ENCODE data around the gene MAD2L1BP.
"Not testable (repeated sequence)": the region's sequence is repeated elsewhere in the genome, so short reads cannot be mapped to it uniquely, and the experiment has no call there.

The MAD2L1BP gene, protein sequence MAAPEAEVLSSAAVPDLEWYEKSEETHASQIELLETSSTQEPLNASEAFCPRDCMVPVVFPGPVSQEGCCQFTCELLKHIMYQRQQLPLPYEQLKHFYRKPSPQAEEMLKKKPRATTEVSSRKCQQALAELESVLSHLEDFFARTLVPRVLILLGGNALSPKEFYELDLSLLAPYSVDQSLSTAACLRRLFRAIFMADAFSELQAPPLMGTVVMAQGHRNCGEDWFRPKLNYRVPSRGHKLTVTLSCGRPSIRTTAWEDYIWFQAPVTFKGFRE

DNA sequence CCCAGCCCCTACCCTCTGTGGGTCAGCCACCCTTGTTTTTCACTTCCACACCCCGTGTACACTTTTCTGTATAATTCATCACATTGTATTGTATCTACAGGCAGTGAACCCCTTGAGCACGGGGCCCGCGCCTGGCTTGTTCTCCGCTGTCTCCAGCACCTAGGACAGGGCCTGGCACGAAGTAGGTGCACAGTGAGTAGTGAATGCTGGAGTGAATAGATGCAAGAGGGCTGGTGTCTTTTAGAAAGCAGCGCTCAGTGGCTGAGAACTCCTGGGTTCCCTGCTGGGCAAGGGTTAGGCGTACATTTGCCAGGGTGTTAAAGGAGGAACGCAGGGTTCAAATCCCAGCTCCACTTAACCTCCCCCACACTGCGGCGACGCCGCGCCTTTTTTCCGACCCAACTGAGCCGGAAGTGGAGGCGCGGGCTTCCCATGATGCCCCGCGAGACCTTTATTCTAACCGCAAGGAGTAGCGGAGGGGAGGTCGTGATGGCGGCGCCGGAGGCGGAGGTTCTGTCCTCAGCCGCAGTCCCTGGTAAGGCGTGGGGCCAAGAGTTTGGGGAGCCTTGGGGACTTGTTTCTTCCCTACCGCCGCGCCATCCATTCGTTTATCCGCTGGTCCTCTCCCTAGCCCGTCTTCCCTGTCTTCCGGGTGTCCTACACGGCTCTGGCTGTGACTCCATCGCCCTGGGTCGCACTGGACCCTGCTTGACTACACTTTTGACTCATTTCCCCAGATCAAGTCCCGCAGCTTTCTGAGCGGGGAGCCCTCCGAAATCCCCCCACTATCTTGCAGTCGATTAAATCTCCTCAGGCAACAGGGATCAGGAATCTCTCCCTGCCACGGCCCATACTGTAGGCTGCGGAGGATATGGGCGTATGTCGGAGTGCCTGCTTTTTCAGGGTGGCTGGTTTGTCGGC lies at the start of gene MAD2L1BP:
TSS of gene MAD2L1BP (plus strand) at position 454 of the 921 bp plus-strand sequence. CDS start at position 490, 36 bp downstream.
- DNase-seq, result peak; percentile 83

DNA sequence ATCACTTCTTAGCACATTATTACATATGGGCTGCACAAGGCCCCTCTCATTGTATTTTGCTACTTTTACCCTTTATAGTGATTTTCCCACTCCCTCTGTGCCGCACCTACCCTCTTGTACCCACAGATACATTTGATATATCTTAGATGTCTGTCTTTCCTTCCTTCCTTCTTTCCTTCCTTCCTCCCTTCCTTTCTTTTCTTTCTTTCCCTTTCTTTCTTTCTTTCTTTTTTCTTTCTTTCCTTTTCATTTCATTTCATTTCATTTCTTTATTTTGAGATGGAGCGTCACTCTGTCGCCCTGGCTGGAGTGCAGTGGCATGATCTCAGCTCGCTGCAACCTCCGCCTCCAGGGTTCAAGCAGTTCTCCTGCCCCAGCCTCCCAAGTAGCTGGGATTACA lies 47.4 kb upstream of the MAD2L1BP start:
- DNase-seq, result no peak

DNA sequence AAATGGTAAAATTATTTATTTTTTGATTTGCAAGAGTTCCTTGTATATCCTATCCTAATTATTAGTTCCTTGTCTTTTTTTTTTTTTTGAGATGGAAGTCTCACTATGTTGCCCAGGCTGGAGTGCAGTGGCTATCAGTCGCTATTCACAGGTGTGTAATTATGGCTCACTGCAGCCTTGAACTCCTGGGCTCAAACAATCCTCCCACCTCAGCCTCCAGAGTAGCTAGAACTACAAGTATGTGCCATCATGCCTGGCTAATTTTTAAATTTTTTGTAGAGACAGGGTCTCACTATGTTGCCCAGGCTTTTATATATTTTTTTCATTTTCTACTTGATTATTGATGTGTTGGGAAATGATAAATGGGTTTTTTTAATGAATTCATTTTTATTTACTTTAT lies 46.1 kb upstream of the MAD2L1BP start:
- not testable (repeated sequence) for DNase-seq

DNA sequence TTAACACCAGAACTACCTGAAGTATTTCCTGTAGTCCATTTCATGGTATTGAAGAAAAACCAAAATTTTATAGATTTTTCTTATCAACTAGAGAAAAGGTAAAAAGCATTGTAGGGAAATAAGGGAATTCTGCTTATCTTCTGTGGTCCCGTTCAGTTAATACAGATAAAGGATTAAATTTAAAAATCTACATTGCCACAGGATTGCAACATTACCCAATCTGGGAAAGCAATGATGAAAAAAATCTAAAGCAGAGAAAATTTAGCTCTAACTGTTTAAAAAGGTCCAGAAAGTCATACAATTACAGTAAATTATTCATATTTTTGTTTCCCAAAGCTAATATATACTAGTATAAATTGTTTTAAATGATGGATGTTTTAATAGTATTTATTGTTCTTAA lies 41.7 kb upstream of the MAD2L1BP start:
- no peak for DNase-seq

DNA sequence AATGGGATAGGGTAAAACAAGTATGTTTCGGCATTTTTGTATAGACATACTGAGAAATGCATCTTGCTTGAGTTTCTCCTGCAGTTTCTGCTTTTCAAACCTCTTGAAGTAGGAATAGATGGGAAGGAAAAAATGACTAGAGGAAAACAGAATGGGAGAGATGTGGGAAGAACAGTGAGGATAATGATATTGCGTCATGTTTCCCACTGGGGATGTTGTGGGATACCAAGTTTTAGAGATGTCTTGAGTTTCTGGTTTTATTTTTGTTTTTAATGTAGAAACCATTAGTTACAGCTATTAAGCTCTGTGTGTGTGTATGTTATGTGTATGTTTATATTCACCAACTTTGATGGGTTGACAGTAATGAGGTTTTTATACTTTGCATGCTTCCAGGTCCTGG lies 35.0 kb upstream of the MAD2L1BP start:
- DNase-seq, result no peak

DNA sequence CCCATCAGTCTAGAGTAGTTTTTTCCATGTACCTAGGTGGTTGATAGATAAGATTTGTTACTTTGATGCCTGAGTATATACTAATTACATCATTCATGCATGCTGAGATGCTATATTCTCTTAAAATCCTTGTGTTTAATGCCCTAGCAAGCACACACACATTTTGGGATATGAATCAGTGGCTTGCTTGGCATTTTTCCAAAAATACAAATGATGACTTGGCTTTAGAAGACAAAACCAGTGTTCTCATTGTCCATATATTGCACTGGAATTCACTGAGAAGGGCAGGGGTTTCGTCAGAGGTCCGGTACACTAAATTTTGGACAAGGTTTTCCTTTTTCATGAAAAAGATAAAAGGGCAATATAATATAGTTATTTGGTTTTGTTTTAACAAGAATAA lies 31.5 kb upstream of the MAD2L1BP start:
- no peak for DNase-seq

DNA sequence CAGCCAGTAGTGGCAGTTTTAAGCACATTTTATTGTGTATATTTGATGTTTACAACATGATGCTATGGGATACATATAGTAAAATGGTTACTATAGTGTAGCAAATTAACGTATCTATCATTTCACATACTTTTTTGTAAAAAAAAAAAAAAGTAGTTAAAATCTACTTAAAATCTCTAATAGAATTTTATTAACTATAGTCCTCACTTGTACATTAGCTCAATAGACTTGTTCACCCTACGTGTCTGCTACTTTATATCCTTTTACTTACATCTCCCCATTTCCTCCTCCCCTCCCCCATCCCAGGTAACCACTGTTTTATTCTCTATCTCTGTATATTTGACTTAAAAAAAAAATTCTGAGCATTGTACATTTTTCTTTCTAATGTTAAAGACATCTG lies 29.6 kb upstream of the MAD2L1BP start:
- no peak for DNase-seq

DNA sequence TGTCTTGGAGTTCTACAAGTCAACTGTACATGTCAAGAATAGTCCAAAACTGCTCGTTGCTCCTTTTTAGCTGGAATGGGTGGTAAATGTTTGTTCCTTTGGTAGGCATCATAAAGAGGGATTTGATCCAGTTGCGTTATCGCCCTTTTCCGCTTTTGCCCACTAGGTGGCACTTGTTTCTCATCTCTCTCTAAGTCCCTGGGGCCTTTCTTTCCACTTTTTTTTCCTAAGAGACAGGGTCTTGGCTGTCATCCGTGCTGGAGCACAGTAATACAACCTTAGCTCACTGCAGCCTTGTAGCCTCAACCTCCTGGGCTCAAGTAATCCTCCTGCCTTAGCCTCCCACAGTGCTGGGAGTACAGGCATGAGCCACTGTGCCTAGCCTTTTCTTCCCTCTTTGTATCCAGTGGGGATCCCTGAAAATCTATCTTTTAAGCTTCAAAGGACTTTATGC lies 27.3 kb upstream of the MAD2L1BP start:
- DNase-seq, result peak; percentile 61

DNA sequence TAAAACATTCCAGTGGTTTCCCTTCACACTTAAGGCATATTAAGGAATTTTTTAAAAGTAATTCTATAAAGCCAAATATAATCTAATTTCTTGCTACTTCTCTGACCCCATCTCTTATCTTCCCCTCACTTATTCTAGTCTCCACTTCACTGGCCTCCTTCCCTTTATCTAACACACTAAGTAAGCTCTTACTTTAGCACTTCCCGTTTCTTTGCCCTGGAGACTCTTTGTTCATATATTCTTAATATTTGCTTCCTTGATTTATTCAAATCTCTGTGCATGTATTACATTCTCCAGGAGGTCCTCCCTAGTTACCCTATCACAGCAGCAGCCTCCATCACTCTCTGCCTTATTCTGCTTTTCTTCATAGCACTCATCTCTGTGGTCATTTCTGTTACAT lies 26.8 kb upstream of the MAD2L1BP start:
- DNase-seq, result no peak

DNA sequence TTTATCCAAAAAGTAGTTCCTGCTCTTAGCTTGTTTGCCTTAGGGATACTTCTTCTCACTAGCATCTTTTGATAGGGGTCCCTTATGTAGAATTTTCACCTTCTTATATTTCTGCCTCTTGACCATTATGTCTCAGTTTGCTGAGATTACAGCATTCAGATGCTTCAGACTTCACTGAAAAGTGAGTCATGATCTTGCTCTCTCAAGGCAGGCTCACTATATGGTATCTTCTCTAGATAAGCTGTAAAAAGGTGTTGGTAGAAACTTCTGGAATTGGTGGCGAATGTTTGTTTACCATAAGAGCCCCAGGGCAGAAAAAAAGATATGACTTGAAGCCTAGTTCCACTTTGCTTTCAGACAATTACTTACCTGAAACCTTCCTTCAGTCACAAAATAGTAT lies 26.2 kb upstream of the MAD2L1BP start:
- DNase-seq, result no peak

DNA sequence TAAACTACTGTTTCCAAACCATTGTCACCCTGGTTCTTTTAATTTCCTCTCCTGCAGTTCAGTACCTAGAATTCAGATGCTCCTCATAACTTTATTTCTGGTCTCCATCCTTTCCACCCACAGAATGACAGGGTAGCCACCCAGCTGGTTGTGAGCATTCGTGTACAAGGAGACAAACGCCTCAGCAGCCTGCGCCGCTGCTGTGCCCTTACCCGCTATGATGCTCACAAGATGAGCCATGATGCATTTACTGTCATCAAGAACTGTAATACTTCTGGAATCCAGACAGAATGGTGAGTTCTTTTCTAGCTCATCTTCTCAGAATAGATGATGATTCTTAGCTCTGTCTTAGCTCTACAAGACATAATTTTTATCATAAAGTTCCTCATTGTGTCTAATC lies 25.2 kb upstream of the MAD2L1BP start:
- DNase-seq, result no peak

DNA sequence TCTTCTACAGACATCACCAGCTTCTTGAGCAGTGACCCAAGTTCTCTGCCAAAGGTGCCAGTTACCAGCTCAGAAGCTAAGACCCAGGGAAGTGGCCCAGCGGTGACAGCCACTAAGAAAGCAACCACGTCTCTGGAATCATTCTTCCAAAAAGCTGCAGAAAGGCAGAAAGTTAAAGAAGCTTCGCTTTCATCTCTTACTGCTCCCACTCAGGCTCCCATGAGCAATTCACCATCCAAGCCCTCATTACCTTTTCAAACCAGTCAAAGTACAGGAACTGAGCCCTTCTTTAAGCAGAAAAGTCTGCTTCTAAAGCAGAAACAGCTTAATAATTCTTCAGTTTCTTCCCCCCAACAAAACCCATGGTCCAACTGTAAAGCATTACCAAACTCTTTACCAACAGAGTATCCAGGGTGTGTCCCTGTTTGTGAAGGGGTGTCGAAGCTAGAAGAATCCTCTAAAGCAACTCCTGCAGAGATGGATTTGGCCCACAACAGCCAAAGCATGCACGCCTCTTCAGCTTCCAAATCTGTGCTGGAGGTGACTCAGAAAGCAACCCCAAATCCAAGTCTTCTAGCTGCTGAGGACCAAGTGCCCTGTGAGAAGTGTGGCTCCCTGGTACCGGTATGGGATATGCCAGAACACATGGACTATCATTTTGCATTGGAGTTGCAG lies 21.8 kb upstream of the MAD2L1BP start:
- DNase-seq, result no peak

DNA sequence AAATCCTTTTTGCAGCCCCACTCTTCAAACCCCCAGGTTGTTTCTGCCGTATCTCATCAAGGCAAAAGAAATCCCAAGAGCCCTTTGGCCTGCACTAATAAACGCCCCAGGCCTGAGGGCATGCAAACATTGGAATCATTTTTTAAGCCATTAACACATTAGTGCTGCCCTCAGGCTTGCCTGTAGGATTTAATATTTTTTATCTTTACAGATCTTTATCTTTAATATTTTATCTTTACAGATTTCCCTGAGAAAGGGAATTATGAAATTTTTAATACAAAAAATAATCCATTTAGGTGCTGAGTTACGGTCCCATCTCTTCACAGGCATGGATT lies 21.3 kb upstream of the MAD2L1BP start:
- DNase-seq, result no peak

DNA sequence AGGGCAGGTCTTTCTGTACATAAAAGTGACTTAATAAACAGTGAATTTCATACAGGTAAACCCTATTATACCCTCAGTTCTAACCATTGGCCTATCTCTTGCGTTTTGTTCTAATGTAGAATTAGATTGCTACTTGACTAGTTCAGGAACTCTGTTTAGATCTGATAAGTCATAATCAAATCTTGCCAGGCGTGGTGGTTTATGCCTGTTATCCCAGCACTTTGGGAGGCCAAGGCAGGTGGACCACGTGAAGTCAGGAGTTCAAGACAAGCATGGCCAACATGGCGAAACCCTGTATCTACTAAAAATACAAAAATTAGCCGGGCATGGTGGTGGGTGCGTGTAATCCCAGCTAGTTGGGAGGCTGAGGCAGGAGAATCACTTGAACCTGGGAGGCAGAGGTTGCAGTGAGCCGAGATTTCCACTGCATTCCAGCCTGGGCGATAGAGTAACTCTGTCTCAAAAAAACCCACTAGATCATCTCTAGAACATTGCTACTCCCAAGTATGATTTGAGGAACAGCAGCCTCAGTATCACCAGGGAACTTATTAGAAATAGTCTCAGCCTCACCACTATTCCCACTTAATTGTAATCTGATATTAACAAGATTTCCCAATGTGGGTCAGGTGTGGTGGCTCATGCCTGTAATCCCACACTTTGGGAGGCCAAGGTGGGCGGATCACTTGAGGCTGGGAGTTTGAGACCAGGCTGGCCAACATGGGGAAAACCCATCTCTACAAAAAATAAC lies 18.7 kb upstream of the MAD2L1BP start:
- DNase-seq, result no peak

DNA sequence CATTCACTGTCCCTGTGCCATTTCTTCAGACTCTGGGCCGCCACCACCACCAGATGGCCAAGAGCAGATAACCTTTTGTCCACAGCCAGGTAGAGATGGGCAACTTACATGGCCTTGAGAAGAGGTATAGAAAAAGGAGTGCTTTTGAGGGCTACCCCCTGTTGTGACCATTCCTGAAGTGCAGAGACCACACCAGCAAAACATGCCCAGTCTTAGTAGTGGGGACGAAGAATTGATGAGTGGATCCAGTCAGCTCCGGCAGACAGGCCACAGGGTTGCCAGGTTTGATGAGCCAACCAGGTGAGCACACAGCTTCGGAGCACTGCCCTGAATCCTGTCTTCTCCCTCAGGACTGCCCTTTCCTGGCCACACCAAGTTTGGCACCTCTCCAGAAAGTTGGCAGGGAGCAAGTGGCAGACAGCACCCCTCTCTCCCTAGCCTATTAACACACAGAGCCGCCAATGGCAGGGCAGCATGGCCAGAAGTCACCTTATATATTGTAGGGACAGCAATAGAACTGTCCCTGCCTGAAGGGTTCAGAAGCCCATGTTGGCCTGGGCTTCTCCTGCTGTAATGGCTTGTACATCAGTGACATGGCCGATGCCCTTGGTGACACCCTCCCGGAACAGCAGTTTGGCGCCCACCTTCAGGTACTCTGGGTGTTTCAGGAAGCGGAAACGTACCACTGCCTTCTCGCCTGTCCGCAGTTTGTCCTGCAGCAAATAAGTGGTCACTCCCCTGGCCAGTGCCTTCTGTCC lies 14.4 kb upstream of the MAD2L1BP start:
- DNase-seq, result no peak

DNA sequence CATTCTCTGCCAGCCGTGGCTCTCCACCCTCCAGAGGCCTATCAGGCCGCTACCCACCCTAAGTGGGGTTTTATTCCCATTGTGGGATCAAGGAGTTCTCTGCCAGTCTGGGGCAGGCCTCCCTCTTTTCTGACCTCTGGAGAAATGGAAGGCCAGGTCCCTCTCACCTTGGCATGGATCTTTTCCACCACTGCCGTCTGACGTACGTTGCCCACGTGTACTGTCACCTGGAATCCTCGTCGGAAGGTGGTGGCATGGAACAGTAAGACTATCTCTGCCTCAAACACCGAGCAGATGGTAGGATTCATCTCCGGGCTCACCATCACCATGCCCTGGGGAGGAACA lies 13.8 kb upstream of the MAD2L1BP start:
- DNase-seq, result no peak

DNA sequence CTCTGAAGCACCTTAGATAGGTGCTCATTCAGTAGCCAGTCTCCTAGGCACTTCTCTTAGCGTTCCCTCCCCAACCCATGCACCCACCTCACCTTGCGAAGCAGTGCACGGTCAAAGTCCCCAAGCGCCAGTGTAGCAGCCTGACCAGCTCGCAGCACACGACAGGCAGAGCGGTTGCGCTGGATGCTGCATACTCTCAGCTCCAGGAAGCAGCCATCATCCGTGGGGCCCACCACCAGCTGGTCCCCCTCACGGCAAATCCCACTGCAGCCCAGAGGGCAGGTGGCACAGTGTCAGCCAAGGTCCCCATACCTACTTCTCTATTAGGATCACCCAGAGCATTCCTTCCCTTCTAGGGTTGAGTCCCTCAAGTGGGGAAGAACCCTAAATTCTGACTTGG lies 13.1 kb upstream of the MAD2L1BP start:
- no peak for DNase-seq

DNA sequence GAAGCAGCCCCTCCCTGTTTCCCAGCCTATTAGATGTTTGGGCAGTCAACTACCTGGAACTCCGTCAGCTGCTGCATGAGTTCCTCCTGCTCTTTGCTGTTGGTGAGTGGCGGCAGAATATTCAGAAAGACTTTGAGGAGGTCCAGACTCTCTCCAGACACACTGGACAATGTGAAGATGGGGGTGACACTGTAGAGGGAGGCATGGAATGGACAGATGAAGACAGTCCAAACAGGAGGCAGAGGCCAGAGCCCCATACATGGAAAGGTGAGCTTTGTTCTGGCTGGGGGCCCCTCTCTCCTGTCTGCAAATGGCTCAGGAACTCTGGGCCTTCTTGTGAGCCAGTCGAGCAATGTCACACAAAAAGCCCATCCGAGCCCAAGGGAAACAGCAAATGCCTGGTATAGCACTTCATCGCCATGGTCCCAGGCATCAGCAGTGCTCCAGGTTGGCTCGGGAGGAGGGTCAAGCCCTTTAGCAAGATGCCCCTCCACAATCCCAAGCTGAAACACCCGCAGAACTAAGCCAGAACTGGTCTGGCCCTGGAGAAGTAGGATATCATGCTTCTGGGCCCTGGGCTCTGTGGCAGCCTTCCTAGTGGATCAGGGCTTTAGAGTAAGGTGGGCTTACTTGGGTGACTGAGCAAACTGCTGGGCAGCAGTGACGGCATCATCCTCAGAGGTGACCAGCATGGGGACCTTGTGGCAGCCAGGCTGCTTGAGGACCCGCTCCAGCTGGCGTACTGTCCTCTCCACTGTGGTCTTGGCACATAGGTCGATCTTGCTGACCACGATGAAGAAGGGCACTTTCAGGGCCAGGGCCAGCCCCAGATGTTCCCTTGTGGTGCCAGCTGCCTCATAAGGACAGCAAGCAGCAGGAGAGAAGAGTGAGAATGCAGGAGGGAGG lies 11.5 kb upstream of the MAD2L1BP start:
- DNase-seq, result no peak

DNA sequence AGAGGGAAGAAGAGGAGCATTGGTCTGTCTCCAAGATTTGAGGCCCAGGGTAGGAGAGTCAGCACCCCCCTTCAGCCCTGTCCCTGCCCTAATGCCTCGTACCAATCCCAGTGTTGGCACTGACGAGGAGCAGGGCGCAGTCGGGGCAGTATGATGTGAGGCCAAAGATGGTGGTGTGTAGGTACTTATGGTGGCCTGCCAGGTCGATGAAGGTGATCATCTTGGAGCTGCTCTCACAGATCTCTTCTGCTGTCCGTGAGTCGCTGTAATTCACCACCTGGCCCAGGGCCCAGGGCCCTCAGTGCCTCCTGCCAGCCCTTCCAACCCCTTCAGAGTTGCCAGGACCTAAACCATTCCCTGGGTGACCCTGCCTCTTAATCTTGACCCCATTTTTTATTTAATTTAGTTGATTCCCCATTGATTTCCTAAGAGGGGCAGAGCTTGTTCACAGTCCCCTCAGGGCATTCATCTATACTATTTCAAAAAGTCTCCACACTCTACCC lies 10.8 kb upstream of the MAD2L1BP start:
- no peak for DNase-seq

DNA sequence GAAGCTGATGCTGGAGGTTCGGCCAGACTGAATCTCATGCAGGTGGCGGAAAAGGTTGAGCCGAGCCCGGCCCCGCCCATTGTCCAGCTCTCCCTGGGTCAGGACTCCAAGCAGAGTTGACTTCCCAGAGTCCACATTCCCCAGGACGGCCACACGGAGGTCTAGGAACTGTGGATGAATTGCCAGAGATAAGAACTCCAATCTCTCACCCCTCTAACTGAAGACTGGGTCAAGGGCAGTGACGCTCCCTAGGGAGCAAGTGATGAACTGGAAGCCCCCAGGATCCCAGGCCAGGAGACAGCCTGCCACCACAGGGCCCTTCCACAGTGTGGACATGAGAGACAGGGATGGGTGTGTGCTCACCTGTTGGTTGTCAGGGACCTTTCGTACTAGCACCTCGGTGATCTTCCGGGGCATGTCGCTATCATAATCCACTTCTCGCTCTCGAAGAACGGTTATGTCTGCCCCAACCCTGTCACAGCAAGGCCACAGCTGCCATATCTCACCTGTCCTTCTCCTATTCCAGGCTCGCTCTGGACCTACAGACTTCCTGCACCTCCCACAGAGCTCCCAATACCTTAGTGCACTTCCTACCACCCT lies 10.1 kb upstream of the MAD2L1BP start:
- DNase-seq, result no peak
